HepG2 (cell line): ENCODE results near the gene MAP1LC3B. TPM values are rescaled to one million over a fixed set of nuclear protein-coding genes. Genes with fewer than 3 reads are reported as not detected.
A peak's percentile ranks its signal among the peaks of the same experiment; 100 is the strongest.

ENCODE experiments used
- ARNT2 ChIP-seq: sonication (generic); formaldehyde crosslinking; IDR thresholded peaks from 2 replicates; pipeline ENCODE4 v1.8.0; 2022; ENCODE audit warnings: mild to moderate bottlenecking, low read depth, missing genetic modification reagents, moderate library complexity
- FOSL1 ChIP-seq: sonication (generic); formaldehyde crosslinking; IDR thresholded peaks from 2 replicates; pipeline ENCODE4 v1.9.0; 2021; ENCODE audit warnings: missing genetic modification reagents, borderline replicate concordance
- FOXK2 ChIP-seq: fragments of 450-650 bp; IDR thresholded peaks from 2 replicates; pipeline ENCODE4 v1.6.1; 2016
- HDAC6 ChIP-seq: fragments of 200-600 bp; sonication (generic); IDR thresholded peaks from 2 replicates; pipeline ENCODE4 v1.7.0; 2017; ENCODE audit warnings: mild to moderate bottlenecking, antibody characterized with exemption, low read length, low read depth
- HNF4A ChIP-seq: sonication (generic); formaldehyde crosslinking; IDR thresholded peaks from 2 replicates; pipeline ENCODE4 v1.4.0; 2020; ENCODE audit warnings: missing genetic modification reagents
- HNRNPH1 ChIP-seq: fragments of 200-400 bp; formaldehyde crosslinking; optimal IDR thresholded peaks from 2 replicates; pipeline ENCODE3; 2017; ENCODE audit warnings: mild to moderate bottlenecking, low read depth, low read length
- NKX3-1 ChIP-seq: sonication (generic); formaldehyde crosslinking; IDR thresholded peaks from 2 replicates; pipeline ENCODE4 v1.5.0; 2020; ENCODE audit warnings: missing genetic modification reagents
- RBM39 ChIP-seq: fragments of 200-400 bp; formaldehyde crosslinking; IDR thresholded peaks from one replicate; pipeline ENCODE4 v1.6.1; 2018; ENCODE audit warnings: antibody characterized with exemption, mild to moderate bottlenecking, low read depth, low read length; ENCODE audit not compliant: poor library complexity, severe bottlenecking
- ZNF292 ChIP-seq: sonication (generic); formaldehyde crosslinking; IDR thresholded peaks from 2 replicates; pipeline ENCODE4 v1.8.1; 2022; ENCODE audit warnings: mild to moderate bottlenecking, low read depth, missing genetic modification reagents, borderline replicate concordance
- ZNF644 ChIP-seq: IDR thresholded peaks from 2 replicates; pipeline ENCODE4 v1.6.1; 2016; ENCODE audit warnings: low read depth
- ZNF790 ChIP-seq: sonication (generic); formaldehyde crosslinking; IDR thresholded peaks from 2 replicates; pipeline ENCODE4 v1.8.0; 2022; ENCODE audit warnings: missing genetic modification reagents, mild to moderate bottlenecking, borderline replicate concordance
- polyA plus RNA-seq, 8 experiments: library from polyadenylated mRNA; depleted of rRNA in 3 of 8; stranded (reverse) in 7 of 8; unstranded in 1 of 8; fragments of >200 nt; fragmentation: Illumina TruSeq in 4 of 8; extraction: Trizol in 4 of 8; gene quantifications; 2 replicates each; pipeline versions ENCODE4 v1.2.1 to v1.2.3, GENCODE V29; 2011 to 2016; ENCODE audit warnings: low read depth in 4 of 8, missing spikeins in 1 of 8, mixed read lengths in 1 of 8; ENCODE audit not compliant: insufficient read depth in 1 of 8
- total RNA-seq, 5 experiments: library from RNA; depleted of rRNA; stranded (reverse); fragments of >200 nt; fragmentation: Illumina TruSeq; extraction: Trizol; gene quantifications; 2 replicates each; pipeline ENCODE4 v1.2.3, GENCODE V29; 2016; ENCODE audit warnings: low read depth in 1 of 5
- TF ChIP-seq, protein P1 (sequence below): sonication (generic); formaldehyde crosslinking; IDR thresholded peaks from 2 replicates; pipeline ENCODE4 v1.5.0; 2020; ENCODE audit warnings: mild to moderate bottlenecking, missing genetic modification reagents
- TF ChIP-seq, protein P2 (sequence below): sonication (generic); formaldehyde crosslinking; IDR thresholded peaks from 2 replicates; pipeline ENCODE4 v1.9.0; 2022; ENCODE audit warnings: low read depth, missing genetic modification reagents
- TF ChIP-seq, protein P3 (sequence below), 2 experiments: sonication (generic) in 1 of 2; formaldehyde crosslinking in 1 of 2; IDR thresholded peaks; 2 replicates each; pipeline versions ENCODE4 v1.4.0 to v1.6.1; 2016 to 2020; ENCODE audit warnings: borderline replicate concordance in 1 of 2, low read depth in 1 of 2, mild to moderate bottlenecking in 1 of 2, missing genetic modification reagents in 1 of 2
- TF ChIP-seq, protein P4 (sequence below): IDR thresholded peaks from 2 replicates; pipeline ENCODE4 v1.6.1; 2012; ENCODE audit warnings: low read depth, low read length, improper control_type of control experiment
- TF ChIP-seq, protein P5 (sequence below): IDR thresholded peaks from 2 replicates; pipeline ENCODE4 v1.6.1; 2016; ENCODE audit warnings: mild to moderate bottlenecking, missing biosample characterization, missing genetic modification reagents

MAP1LC3B gene
- total and polyA plus RNA-seq, 2 of the 13 experiments (the other 11 are each of a cell fraction or from before 2014, with no cell fraction given): 15.7 to 37.4 TPM

DNA sequence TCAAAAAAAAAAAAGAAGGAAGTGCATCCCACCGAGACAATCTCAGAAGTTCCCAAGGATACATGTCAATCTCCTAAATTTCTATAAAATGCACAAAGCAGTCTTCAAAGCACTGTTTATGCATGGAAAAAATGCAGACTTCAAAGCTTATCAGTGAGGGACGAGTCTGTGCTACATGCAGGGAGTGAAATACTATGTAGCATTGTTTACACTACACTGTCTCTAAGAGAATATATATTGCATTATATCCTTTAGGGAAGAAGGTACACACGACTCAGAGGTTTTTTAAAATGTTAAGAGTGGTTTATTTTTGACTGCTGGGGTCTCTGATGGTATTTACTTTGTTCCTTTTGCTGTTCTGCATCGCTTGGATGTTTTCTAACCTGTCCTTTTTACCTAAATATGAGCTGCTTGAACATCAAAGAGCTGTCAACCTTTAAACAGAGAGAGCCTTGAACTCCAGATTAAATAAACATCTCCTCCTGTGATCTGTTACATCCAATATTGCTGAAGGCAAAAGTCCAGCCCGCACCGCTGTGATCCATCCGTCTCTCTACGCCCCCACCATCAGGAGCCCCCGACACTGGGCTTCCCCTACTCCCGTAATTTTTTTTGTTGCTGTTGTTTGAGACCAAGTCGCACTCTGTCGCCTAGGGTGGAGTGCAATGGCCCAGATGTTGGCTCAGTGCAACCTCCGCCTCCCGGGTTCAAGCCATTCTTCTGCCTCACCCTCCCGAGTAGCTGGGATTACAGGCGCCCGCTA, 9.9 kb upstream of the MAP1LC3B start (continued):
- TF ChIP-seq, protein P1, sequence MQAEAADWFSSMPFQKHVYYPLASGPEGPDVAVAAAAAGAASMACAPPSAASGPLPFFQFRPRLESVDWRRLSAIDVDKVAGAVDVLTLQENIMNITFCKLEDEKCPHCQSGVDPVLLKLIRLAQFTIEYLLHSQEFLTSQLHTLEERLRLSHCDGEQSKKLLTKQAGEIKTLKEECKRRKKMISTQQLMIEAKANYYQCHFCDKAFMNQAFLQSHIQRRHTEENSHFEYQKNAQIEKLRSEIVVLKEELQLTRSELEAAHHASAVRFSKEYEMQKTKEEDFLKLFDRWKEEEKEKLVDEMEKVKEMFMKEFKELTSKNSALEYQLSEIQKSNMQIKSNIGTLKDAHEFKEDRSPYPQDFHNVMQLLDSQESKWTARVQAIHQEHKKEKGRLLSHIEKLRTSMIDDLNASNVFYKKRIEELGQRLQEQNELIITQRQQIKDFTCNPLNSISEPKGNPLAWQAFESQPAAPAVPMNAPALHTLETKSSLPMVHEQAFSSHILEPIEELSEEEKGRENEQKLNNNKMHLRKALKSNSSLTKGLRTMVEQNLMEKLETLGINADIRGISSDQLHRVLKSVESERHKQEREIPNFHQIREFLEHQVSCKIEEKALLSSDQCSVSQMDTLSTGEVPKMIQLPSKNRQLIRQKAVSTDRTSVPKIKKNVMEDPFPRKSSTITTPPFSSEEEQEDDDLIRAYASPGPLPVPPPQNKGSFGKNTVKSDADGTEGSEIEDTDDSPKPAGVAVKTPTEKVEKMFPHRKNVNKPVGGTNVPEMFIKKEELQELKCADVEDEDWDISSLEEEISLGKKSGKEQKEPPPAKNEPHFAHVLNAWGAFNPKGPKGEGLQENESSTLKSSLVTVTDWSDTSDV: no peak
- TF ChIP-seq ZNF644 (CRISPR knock-in tag) (no peak), NKX3-1 (CRISPR knock-in tag) (no peak; the same call in none of the 2 replicates), ARNT2 (peak; percentile 77; the same call in 1 of the 2 replicates), FOXK2 (peak; percentile 96), HNF4A (CRISPR knock-in tag) (peak; percentile 98), HDAC6 (no peak), RBM39 (no peak), ZNF292 (peak; percentile 52; the same call in 1 of the 2 replicates), HNRNPH1 (no peak), FOSL1 (CRISPR knock-in tag) (no peak), ZNF790 (no peak)
- TF ChIP-seq, protein P2, sequence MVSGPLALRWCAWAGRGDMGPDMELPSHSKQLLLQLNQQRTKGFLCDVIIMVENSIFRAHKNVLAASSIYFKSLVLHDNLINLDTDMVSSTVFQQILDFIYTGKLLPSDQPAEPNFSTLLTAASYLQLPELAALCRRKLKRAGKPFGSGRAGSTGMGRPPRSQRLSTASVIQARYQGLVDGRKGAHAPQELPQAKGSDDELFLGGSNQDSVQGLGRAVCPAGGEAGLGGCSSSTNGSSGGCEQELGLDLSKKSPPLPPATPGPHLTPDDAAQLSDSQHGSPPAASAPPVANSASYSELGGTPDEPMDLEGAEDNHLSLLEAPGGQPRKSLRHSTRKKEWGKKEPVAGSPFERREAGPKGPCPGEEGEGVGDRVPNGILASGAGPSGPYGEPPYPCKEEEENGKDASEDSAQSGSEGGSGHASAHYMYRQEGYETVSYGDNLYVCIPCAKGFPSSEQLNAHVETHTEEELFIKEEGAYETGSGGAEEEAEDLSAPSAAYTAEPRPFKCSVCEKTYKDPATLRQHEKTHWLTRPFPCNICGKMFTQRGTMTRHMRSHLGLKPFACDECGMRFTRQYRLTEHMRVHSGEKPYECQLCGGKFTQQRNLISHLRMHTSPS: no peak; the same call in 1 of the 2 replicates
- TF ChIP-seq, protein P3, sequence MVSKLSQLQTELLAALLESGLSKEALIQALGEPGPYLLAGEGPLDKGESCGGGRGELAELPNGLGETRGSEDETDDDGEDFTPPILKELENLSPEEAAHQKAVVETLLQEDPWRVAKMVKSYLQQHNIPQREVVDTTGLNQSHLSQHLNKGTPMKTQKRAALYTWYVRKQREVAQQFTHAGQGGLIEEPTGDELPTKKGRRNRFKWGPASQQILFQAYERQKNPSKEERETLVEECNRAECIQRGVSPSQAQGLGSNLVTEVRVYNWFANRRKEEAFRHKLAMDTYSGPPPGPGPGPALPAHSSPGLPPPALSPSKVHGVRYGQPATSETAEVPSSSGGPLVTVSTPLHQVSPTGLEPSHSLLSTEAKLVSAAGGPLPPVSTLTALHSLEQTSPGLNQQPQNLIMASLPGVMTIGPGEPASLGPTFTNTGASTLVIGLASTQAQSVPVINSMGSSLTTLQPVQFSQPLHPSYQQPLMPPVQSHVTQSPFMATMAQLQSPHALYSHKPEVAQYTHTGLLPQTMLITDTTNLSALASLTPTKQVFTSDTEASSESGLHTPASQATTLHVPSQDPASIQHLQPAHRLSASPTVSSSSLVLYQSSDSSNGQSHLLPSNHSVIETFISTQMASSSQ (IDR thresholded peaks at IDR 0.05; ENCODE audit: low read depth): peak; percentile 89
- TF ChIP-seq, protein P3 (CRISPR knock-in tag; IDR thresholded peaks at IDR 0.05; ENCODE audit: borderline replicate concordance): peak; percentile 92
- TF ChIP-seq, protein P4, sequence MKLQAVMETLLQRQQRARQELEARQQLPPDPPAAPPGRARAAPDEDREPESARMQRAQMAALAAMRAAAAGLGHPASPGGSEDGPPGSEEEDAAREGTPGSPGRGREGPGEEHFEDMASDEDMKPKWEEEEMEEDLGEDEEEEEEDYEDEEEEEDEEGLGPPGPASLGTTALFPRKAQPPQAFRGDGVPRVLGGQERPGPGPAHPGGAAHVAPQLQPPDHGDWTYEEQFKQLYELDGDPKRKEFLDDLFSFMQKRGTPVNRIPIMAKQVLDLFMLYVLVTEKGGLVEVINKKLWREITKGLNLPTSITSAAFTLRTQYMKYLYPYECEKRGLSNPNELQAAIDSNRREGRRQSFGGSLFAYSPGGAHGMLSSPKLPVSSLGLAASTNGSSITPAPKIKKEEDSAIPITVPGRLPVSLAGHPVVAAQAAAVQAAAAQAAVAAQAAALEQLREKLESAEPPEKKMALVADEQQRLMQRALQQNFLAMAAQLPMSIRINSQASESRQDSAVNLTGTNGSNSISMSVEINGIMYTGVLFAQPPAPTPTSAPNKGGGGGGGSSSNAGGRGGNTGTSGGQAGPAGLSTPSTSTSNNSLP: peak; percentile 100
- TF ChIP-seq, protein P5, sequence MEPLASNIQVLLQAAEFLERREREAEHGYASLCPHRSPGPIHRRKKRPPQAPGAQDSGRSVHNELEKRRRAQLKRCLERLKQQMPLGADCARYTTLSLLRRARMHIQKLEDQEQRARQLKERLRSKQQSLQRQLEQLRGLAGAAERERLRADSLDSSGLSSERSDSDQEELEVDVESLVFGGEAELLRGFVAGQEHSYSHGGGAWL (CRISPR knock-in tag): no peak
